OCI-LY7 (cell line): Measurements from ENCODE around the gene BMP8A. TPM values are rescaled to one million over a fixed set of nuclear protein-coding genes. Genes with fewer than 3 reads are reported as not detected.
"Not testable (repeated sequence)": the region's sequence is repeated elsewhere in the genome, so short reads cannot be mapped to it uniquely, and the experiment has no call there.

Source experiments
- BruUV-seq: library from RNA; stranded (reverse); fragments of 400-500 nt; replicated peaks from 2 replicates; lab custom pipeline; 2021; lab: Mats Ljungman, UMichigan
- CTCF ChIA-PET: fragments of 300-600 bp; sonication (Branson Sonifier 250); formaldehyde crosslinking; loops from one replicate; lab custom pipeline; 2022; ENCODE audit warnings: antibody characterized with exemption; ENCODE audit not compliant: unreplicated experiment; lab: Charles Lee
- POLR2A ChIA-PET: fragments of 300-600 bp; sonication (Branson Sonifier 250); formaldehyde crosslinking; loops from one replicate; lab custom pipeline; 2022; ENCODE audit warnings: antibody characterized with exemption; lab: Charles Lee
- DNase-seq: peaks from one replicate; pipeline ENCODE4 v3.0.0-alpha.2; 2015; ENCODE audit warnings: low spot score
- H2AFZ ChIP-seq: fragments of 200-600 bp; sonication (generic), shearing (Covaris generic); 2 replicates; pipeline ENCODE4 v1.6.1; 2014; ENCODE audit warnings: mild to moderate bottlenecking, antibody characterized with exemption, low read length, moderate library complexity
- H3K27ac ChIP-seq: fragments of 200-600 bp; sonication (generic); 2 replicates; pipeline ENCODE4 v1.5.1; 2014; ENCODE audit warnings: mixed run types, low read depth, mild to moderate bottlenecking, moderate library complexity, low read length, inconsistent platforms; ENCODE audit not compliant: poor library complexity, severe bottlenecking
- H3K36me3 ChIP-seq: fragments of 200-600 bp; sonication (generic); 2 replicates; pipeline ENCODE4 v1.6.1; 2014; ENCODE audit warnings: mild to moderate bottlenecking, antibody characterized with exemption, low read length, moderate library complexity, mixed read lengths; ENCODE audit not compliant: insufficient read depth
- H3K4me1 ChIP-seq: fragments of 200-600 bp; sonication (generic); 2 replicates; pipeline ENCODE4 v1.5.1; 2014; ENCODE audit warnings: mild to moderate bottlenecking, low read length; ENCODE audit not compliant: insufficient read depth, poor library complexity, severe bottlenecking
- H3K4me2 ChIP-seq: fragments of 200-600 bp; sonication (generic); 2 replicates; pipeline ENCODE4 v1.6.1; 2014; ENCODE audit warnings: mild to moderate bottlenecking, low read length
- H3K4me3 ChIP-seq: fragments of 200-600 bp; sonication (generic); 2 replicates; pipeline ENCODE4 v1.5.1; 2014; ENCODE audit warnings: mild to moderate bottlenecking, low read depth, low read length; ENCODE audit not compliant: poor library complexity, severe bottlenecking
- H3K79me2 ChIP-seq: fragments of 200-600 bp; sonication (generic); 2 replicates; pipeline ENCODE4 v1.6.1; 2016; ENCODE audit warnings: low read depth, mild to moderate bottlenecking, low read length, moderate library complexity, mixed read lengths; ENCODE audit not compliant: insufficient read depth
- H3K9me2 ChIP-seq: fragments of 200-600 bp; sonication (generic); 2 replicates; pipeline ENCODE4 v1.6.1; 2016; ENCODE audit warnings: mild to moderate bottlenecking, low read length, mixed read lengths; ENCODE audit not compliant: insufficient read depth
- H3K9me3 ChIP-seq: fragments of 200-600 bp; sonication (generic); 2 replicates; pipeline ENCODE4 v1.6.1; 2014; ENCODE audit warnings: mild to moderate bottlenecking, mixed run types, low read length, mixed read lengths
- H4K20me1 ChIP-seq: fragments of 200-600 bp; sonication (generic); 2 replicates; pipeline ENCODE4 v1.6.1; 2014; ENCODE audit warnings: mild to moderate bottlenecking, antibody characterized with exemption, low read length, moderate library complexity, mixed read lengths; ENCODE audit not compliant: insufficient read depth
- EZH2phosphoT487 ChIP-seq: fragments of 200-600 bp; sonication (generic); IDR thresholded peaks from 2 replicates; pipeline ENCODE4 v1.6.1; 2018; ENCODE audit warnings: low read depth, borderline replicate concordance, mild to moderate bottlenecking, mixed run types, antibody characterized with exemption, low read length, moderate library complexity, mixed read lengths
- intact Hi-C: fragments of 100-400 bp; cut with micrococcal nuclease; formaldehyde crosslinking; loops from one replicate; pipeline ENCODE4 v1.10.0; 2022; ENCODE audit not compliant: unreplicated experiment
- total RNA-seq, 2 experiments: library from RNA; depleted of rRNA in 1 of 2; stranded (reverse); fragments of >200 nt in 1 of 2; shearing (Covaris generic) in 1 of 2; gene quantifications; 2 replicates each; pipeline ENCODE4 v1.2.3, GENCODE V29; 2014 to 2022
- TF ChIP-seq, protein P1 (sequence below): fragments of 200-600 bp; sonication (generic); conservative IDR thresholded peaks from 2 replicates; pipeline ENCODE4 v1.5.1; 2014; ENCODE audit warnings: mild to moderate bottlenecking, antibody characterized with exemption, low read length, moderate library complexity, mixed read lengths

Gene BMP8A
- total RNA-seq, 2 experiments from 2014 or later, result 0.32 to 0.44 TPM

DNA sequence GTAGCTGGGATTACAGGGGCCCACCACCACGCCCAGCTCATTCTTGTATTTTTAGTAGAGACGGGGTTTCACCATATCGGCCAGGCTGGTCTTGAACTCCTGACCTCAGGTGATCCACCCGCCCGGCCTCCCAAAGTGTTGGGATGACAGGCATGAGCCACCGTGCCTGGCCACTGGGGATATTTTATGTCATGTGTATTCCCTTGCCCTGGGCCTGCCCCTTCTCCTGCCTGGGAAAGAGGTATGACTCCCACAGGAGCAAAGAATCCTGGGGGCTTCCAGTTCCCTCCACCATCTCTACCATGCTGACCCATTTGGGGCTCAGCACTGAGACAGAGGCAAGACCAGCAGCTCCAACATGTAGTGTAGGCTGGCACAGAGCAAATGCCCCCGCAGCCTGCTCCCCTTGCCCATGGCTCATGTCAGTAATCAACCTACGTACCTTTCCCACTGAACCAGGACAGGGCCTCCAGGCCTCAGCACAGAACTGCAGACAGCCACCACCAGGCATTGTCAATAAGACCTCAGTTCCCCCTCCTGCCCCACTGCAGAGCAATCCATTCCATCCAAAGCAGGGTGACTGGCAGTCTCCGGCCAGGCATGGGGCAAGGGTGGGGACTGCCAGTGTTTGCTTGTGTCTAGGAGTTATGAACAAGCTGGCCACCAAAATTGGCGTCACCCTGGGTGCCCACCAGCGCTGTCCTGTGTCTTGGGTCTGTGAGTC lies 35.2 kb downstream of the BMP8A start:
- DNase-seq, result no peak
- TF ChIP-seq, protein P1, sequence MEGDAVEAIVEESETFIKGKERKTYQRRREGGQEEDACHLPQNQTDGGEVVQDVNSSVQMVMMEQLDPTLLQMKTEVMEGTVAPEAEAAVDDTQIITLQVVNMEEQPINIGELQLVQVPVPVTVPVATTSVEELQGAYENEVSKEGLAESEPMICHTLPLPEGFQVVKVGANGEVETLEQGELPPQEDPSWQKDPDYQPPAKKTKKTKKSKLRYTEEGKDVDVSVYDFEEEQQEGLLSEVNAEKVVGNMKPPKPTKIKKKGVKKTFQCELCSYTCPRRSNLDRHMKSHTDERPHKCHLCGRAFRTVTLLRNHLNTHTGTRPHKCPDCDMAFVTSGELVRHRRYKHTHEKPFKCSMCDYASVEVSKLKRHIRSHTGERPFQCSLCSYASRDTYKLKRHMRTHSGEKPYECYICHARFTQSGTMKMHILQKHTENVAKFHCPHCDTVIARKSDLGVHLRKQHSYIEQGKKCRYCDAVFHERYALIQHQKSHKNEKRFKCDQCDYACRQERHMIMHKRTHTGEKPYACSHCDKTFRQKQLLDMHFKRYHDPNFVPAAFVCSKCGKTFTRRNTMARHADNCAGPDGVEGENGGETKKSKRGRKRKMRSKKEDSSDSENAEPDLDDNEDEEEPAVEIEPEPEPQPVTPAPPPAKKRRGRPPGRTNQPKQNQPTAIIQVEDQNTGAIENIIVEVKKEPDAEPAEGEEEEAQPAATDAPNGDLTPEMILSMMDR, result no peak
- TF ChIP-seq EZH2phosphoT487, result no peak
- Histone ChIP-seq H3K9me3 (no peaks in the 10 kb centered on the region), H4K20me1 (no peaks in the 10 kb centered on the region), H3K9me2 (no peaks in the 10 kb centered on the region), H2AFZ (no peak overlapping the region), H3K27ac (no peak overlapping the region), H3K79me2 (no peaks in the 10 kb centered on the region), H3K4me1 (peaks cover 29% of the 10 kb centered on the region), H3K4me3 (no peak overlapping the region), H3K36me3 (peaks cover 53% of the 10 kb centered on the region), H3K4me2 (no peak overlapping the region)
- ChIA-PET POLR2A (interaction anchor here (1.0 kb wide), 1 partner anchor 56 kb away, joined by 3 read pairs; no protein-coding TSS in a partner anchor), CTCF (no interaction called here)
- no TSS peak for BruUV-seq
- intact Hi-C loops, result no loop called here

DNA sequence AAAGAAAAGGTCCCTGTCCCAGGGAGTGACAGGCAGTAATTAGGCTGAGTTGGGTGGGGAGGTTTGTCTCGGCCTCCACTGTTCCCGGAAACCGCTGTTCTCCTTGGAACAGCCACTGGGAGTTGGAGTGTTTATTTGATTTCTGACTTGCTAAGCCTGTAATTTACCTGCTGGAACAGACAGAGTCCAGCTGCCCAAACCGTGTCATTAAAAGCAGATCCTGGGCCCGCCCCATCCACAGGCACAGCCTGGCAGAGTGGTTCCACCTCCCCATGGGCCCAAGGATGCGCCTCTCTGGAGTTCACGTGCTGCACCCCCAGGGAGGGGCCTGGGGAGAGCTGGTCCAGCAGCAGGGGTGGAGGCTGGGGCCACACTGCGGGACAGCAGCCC lies 35.7 kb downstream of the BMP8A start:
- CTCF ChIA-PET, H3K9me3 ChIP-seq, DNase-seq, H3K79me2 ChIP-seq, BruUV-seq, H3K9me2 ChIP-seq, H4K20me1 ChIP-seq, H3K4me2 ChIP-seq, POLR2A ChIA-PET, H2AFZ ChIP-seq, H3K27ac ChIP-seq, H3K4me3 ChIP-seq, intact Hi-C loops: not testable (repeated sequence)
- Histone ChIP-seq H3K36me3 (peaks cover 59% of the 10 kb centered on the region), H3K4me1 (peaks cover 29% of the 10 kb centered on the region)

DNA sequence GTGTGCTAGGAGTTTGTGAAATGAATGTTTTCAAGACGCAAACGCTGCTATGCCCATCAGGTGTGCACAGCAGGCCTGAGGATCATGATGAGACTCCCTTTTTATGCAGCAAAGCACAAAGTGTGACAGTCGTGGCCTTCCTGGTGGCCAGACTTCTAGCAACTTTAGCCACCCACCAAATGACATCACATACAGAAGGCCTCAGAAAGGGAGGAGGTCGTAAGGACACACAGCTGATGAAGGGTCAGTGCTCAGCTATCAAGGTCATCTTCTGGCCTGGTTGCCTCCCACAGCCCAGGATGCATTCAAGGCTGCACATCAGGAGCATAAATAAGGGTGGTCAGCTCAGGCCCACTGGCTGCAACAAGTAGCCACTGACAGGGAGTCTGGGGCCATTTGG lies 36.6 kb downstream of the BMP8A start:
- Histone ChIP-seq H4K20me1 (no peaks in the 10 kb centered on the region), H2AFZ (no peak overlapping the region), H3K79me2 (no peaks in the 10 kb centered on the region), H3K4me3 (no peak overlapping the region), H3K4me2 (no peak overlapping the region), H3K9me2 (no peaks in the 10 kb centered on the region), H3K27ac (no peak overlapping the region), H3K4me1 (peaks cover 29% of the 10 kb centered on the region), H3K36me3 (peaks cover 67% of the 10 kb centered on the region), H3K9me3 (no peaks in the 10 kb centered on the region)
- intact Hi-C loops, result no loop called here
- no TSS peak for BruUV-seq
- CTCF ChIA-PET, result no interaction called here
- DNase-seq, result no peak
- no peak for TF ChIP-seq EZH2phosphoT487
- POLR2A ChIA-PET, result no interaction called here
